Endothelial cell of hepatic sinusoid (primary cell): ENCODE results near the gene WNT4.

Experiments used
- in situ Hi-C: cut with HindIII; loops from 2 replicates; pipeline ENCODE4 v1.10.0; 2017; ENCODE audit warnings: low sequenced_read_pairs

WNT4 gene

GRCh38 chr1:22143065-22144033 is at the start of gene WNT4:
Gene WNT4 (minus strand): TSS chr1:22143097. CDS start chr1:22142922, 175 bp downstream.
- in situ Hi-C loops = no loop called here

GRCh38 chr1:22190731-22191130 is 47.8 kb upstream of the WNT4 start:
- in situ Hi-C loops = loop anchor here (10.0 kb wide), 2 partner anchors 184 to 386 kb away; no protein-coding TSS in a partner anchor

- in situ Hi-C loops = loop anchor here (10.0 kb wide), 2 partner anchors 185 to 385 kb away; no protein-coding TSS in a partner anchor
Measured at GRCh38 chr1:22190251-22190650, 47.4 kb upstream of the WNT4 start.

GRCh38 chr1:22189619-22190018 is 46.7 kb upstream of the WNT4 start:
- in situ Hi-C loops = loop anchor here (10.0 kb wide), 2 partner anchors 185 to 385 kb away; no protein-coding TSS in a partner anchor

GRCh38 chr1:22188914-22189313 is 46.0 kb upstream of the WNT4 start:
- in situ Hi-C loops = no loop called here

GRCh38 chr1:22188436-22188835 is 45.5 kb upstream of the WNT4 start:
- in situ Hi-C loops = no loop called here

GRCh38 chr1:22186311-22186710 is 43.4 kb upstream of the WNT4 start:
- in situ Hi-C loops = no loop called here

GRCh38 chr1:22184892-22185612 is 42.2 kb upstream of the WNT4 start:
- in situ Hi-C loops = no loop called here

- in situ Hi-C loops = no loop called here
Measured at GRCh38 chr1:22184454-22184853, 41.6 kb upstream of the WNT4 start.

- in situ Hi-C loops = no loop called here
Measured at GRCh38 chr1:22182715-22183114, 39.8 kb upstream of the WNT4 start.

GRCh38 chr1:22179197-22179803 is 36.4 kb upstream of the WNT4 start:
- in situ Hi-C loops = no loop called here

GRCh38 chr1:22177354-22178003 is 34.6 kb upstream of the WNT4 start:
- in situ Hi-C loops = no loop called here

- in situ Hi-C loops = no loop called here
Measured at GRCh38 chr1:22176258-22176657, 33.4 kb upstream of the WNT4 start.

- in situ Hi-C loops = no loop called here
Measured at GRCh38 chr1:22174446-22175220, 31.7 kb upstream of the WNT4 start.

- in situ Hi-C loops = no loop called here
Measured at GRCh38 chr1:22171951-22172715, 29.2 kb upstream of the WNT4 start.

GRCh38 chr1:22169816-22170215 is 26.9 kb upstream of the WNT4 start:
- in situ Hi-C loops = no loop called here

GRCh38 chr1:22168412-22168973 is 25.6 kb upstream of the WNT4 start:
- in situ Hi-C loops = no loop called here

GRCh38 chr1:22166439-22166838 is 23.5 kb upstream of the WNT4 start:
- in situ Hi-C loops = no loop called here
